SK-N-MC (cell line): ENCODE data around the gene COLGALT1.
"Not testable (repeated sequence)": the region's sequence is repeated elsewhere in the genome, so short reads cannot be mapped to it uniquely, and the experiment has no call there.

ENCODE experiments used
- EZH2 ChIP-seq: fragments of 200-600 bp; sonication (generic); IDR thresholded peaks from one replicate; pipeline ENCODE4 v1.6.1; 2017; ENCODE audit warnings: antibody characterized with exemption
- FOXP2 ChIP-seq: optimal IDR thresholded peaks from 2 replicates; pipeline ENCODE3; 2011; ENCODE audit warnings: mild to moderate bottlenecking, moderate library complexity; ENCODE audit not compliant: insufficient read depth; ENCODE audit errors: extremely low read length, control extremely low read depth
- POLR2AphosphoS5 ChIP-seq: IDR thresholded peaks from 2 replicates; pipeline ENCODE4 v1.6.1; 2012; ENCODE audit warnings: mild to moderate bottlenecking, low read depth, low read length, borderline replicate concordance

DNA sequence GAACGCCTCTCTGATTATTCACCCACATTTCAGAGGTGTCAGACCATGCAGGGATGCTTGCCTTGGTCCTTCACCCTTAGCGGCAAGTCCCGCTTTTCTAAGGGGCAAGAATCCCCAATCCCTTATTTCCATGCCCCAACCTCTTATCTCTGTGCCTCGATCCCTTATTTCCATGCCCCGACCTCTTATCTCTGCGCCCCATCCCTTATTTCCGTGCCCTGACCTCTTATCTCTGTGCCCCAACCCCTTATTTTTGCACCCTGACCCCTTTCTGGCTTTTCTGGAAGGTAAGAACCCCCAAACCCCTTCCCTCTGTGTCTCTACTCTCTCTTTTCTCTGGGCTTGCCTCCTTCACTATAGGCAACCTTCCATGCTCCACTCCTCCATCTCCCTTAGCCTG, 38.8 kb downstream of the COLGALT1 start:
- TF ChIP-seq EZH2, POLR2AphosphoS5, FOXP2: not testable (repeated sequence)
